ENCODE data around the gene HOXB13. TPM values are rescaled to one million over a fixed set of nuclear protein-coding genes. Genes with fewer than 3 reads are reported as not detected.

HOXB13 gene
- polyA plus RNA-seq, 1 donor from 2014 or later, result not detected

- H2AFZ ChIP-seq (ENCODE audit: low read depth, low read length), result no peak overlapping the region
- no peak overlapping the region for H3K27ac ChIP-seq (ENCODE audit: low read length)
- no peaks in the 10 kb centered on the region for H3K9me2 ChIP-seq (ENCODE audit: insufficient read depth, low read length)
- no peaks in the 10 kb centered on the region for H3F3A ChIP-seq (ENCODE audit: insufficient read depth, low read length, poor library complexity, severe bottlenecking)
- H4K20me1 ChIP-seq (ENCODE audit: insufficient read depth), result no peaks in the 10 kb centered on the region
- H3K4me2 ChIP-seq (ENCODE audit: low read length), result no peak overlapping the region
- H3K79me2 ChIP-seq (replicated peaks; ENCODE audit: insufficient read depth, low read length), result no peaks in the 10 kb centered on the region
- H3K27me3 ChIP-seq (ENCODE audit: insufficient read depth, low read depth, low read length), result peaks cover 100% of the 10 kb centered on the region
- H3K9me3 ChIP-seq (ENCODE audit: low read length), result peaks cover 4% of the 10 kb centered on the region
- no peaks in the 10 kb centered on the region for H3K36me3 ChIP-seq (ENCODE audit: insufficient read depth, low read length)
- no peak overlapping the region for H3K4me3 ChIP-seq (ENCODE audit: low read length)
- H3K9ac ChIP-seq (ENCODE audit: low read length), result no peak overlapping the region
- no peak for TF ChIP-seq MXI1 (conservative IDR thresholded peaks at IDR 0.05; ENCODE audit: poor library complexity, severe bottlenecking)
- TF ChIP-seq EZH2 (IDR thresholded peaks at IDR 0.05; ENCODE audit: borderline replicate concordance, insufficient read depth, low read length, poor library complexity, severe bottlenecking), result no peak
- no peak for TF ChIP-seq POLR2AphosphoS5 (IDR thresholded peaks at IDR 0.05)
- TF ChIP-seq RAD21 (conservative IDR thresholded peaks at IDR 0.05), result no peak
- no peak for TF ChIP-seq TAF1 (IDR thresholded peaks at IDR 0.05; ENCODE audit: low read depth)
- TF ChIP-seq, protein P1, sequence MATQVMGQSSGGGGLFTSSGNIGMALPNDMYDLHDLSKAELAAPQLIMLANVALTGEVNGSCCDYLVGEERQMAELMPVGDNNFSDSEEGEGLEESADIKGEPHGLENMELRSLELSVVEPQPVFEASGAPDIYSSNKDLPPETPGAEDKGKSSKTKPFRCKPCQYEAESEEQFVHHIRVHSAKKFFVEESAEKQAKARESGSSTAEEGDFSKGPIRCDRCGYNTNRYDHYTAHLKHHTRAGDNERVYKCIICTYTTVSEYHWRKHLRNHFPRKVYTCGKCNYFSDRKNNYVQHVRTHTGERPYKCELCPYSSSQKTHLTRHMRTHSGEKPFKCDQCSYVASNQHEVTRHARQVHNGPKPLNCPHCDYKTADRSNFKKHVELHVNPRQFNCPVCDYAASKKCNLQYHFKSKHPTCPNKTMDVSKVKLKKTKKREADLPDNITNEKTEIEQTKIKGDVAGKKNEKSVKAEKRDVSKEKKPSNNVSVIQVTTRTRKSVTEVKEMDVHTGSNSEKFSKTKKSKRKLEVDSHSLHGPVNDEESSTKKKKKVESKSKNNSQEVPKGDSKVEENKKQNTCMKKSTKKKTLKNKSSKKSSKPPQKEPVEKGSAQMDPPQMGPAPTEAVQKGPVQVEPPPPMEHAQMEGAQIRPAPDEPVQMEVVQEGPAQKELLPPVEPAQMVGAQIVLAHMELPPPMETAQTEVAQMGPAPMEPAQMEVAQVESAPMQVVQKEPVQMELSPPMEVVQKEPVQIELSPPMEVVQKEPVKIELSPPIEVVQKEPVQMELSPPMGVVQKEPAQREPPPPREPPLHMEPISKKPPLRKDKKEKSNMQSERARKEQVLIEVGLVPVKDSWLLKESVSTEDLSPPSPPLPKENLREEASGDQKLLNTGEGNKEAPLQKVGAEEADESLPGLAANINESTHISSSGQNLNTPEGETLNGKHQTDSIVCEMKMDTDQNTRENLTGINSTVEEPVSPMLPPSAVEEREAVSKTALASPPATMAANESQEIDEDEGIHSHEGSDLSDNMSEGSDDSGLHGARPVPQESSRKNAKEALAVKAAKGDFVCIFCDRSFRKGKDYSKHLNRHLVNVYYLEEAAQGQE (IDR thresholded peaks at IDR 0.05; ENCODE audit: borderline replicate concordance), result no peak
- TF ChIP-seq SMC3 (conservative IDR thresholded peaks at IDR 0.05; ENCODE audit: poor library complexity), result no peak
- TF ChIP-seq CTCF (IDR thresholded peaks at IDR 0.05; ENCODE audit: poor library complexity, severe bottlenecking), result no peak
- TF ChIP-seq EP300 (conservative IDR thresholded peaks at IDR 0.05; ENCODE audit: poor library complexity, severe bottlenecking), result no peak
Measured at GRCh38 chr17:48726916-48727286, 1.6 kb downstream of the HOXB13 start.

GRCh38 chr17:48726114-48726915 is 2.2 kb downstream of the HOXB13 start:
- Histone ChIP-seq H3F3A (ENCODE audit: insufficient read depth, low read length, poor library complexity, severe bottlenecking) (no peaks in the 10 kb centered on the region), H4K20me1 (ENCODE audit: insufficient read depth) (no peaks in the 10 kb centered on the region), H3K79me2 (replicated peaks; ENCODE audit: insufficient read depth, low read length) (no peaks in the 10 kb centered on the region), H3K36me3 (ENCODE audit: insufficient read depth, low read length) (no peaks in the 10 kb centered on the region), H3K9ac (ENCODE audit: low read length) (no peak overlapping the region), H3K9me2 (ENCODE audit: insufficient read depth, low read length) (no peaks in the 10 kb centered on the region), H3K4me3 (ENCODE audit: low read length) (no peak overlapping the region), H3K27ac (ENCODE audit: low read length) (no peak overlapping the region), H3K27me3 (ENCODE audit: insufficient read depth, low read depth, low read length) (peaks cover 100% of the 10 kb centered on the region), H3K4me2 (ENCODE audit: low read length) (no peak overlapping the region), H2AFZ (ENCODE audit: low read depth, low read length) (no peak overlapping the region), H3K9me3 (ENCODE audit: low read length) (peaks cover 4% of the 10 kb centered on the region)
- no peak for TF ChIP-seq EZH2 (IDR thresholded peaks at IDR 0.05; ENCODE audit: borderline replicate concordance, insufficient read depth, low read length, poor library complexity, severe bottlenecking)
- TF ChIP-seq TAF1 (IDR thresholded peaks at IDR 0.05; ENCODE audit: low read depth), result no peak
- TF ChIP-seq CTCF (IDR thresholded peaks at IDR 0.05; ENCODE audit: poor library complexity, severe bottlenecking), result no peak
- TF ChIP-seq EP300 (conservative IDR thresholded peaks at IDR 0.05; ENCODE audit: poor library complexity, severe bottlenecking), result no peak
- TF ChIP-seq SMC3 (conservative IDR thresholded peaks at IDR 0.05; ENCODE audit: poor library complexity), result no peak
- TF ChIP-seq, protein P1 (IDR thresholded peaks at IDR 0.05; ENCODE audit: borderline replicate concordance), result no peak
- no peak for TF ChIP-seq MXI1 (conservative IDR thresholded peaks at IDR 0.05; ENCODE audit: poor library complexity, severe bottlenecking)
- TF ChIP-seq POLR2AphosphoS5 (IDR thresholded peaks at IDR 0.05), result no peak
- no peak for TF ChIP-seq RAD21 (conservative IDR thresholded peaks at IDR 0.05)

All from neural cell (in vitro differentiated cells).